Calu3 (cell line): ENCODE results near the gene ZNF556. TPM values are rescaled to one million over a fixed set of nuclear protein-coding genes. Genes with fewer than 3 reads are reported as not detected.

Source experiments
- BruUV-seq: library from RNA; stranded (reverse); fragments of 400-500 nt; replicated peaks from 2 replicates; lab custom pipeline; 2021; lab: Mats Ljungman, UMichigan
- CTCF ChIA-PET: fragments of 300-600 bp; sonication (Branson Sonifier 250); formaldehyde crosslinking; loops from one replicate; lab custom pipeline; 2022; ENCODE audit warnings: antibody characterized with exemption; lab: Charles Lee
- DNase-seq: peaks from one replicate; pipeline ENCODE4 v3.0.0; 2022
- H3K27ac Mint-ChIP-seq: one replicate; pipeline ENCODE4 v1.8.0; 2022; ENCODE audit warnings: mixed read lengths; ENCODE audit not compliant: unreplicated experiment
- H3K27me3 Mint-ChIP-seq: one replicate; pipeline ENCODE4 v1.8.0; 2022; ENCODE audit warnings: mixed read lengths; ENCODE audit not compliant: unreplicated experiment
- H3K36me3 Mint-ChIP-seq: one replicate; pipeline ENCODE4 v1.8.0; 2022; ENCODE audit warnings: mild to moderate bottlenecking, moderate library complexity, mixed read lengths; ENCODE audit not compliant: insufficient read depth, unreplicated experiment
- H3K4me1 Mint-ChIP-seq: one replicate; pipeline ENCODE4 v1.8.0; 2022; ENCODE audit warnings: mild to moderate bottlenecking, low read depth, mixed read lengths; ENCODE audit not compliant: unreplicated experiment
- H3K4me3 Mint-ChIP-seq: one replicate; pipeline ENCODE4 v1.8.0; 2022; ENCODE audit warnings: mild to moderate bottlenecking, low read depth, moderate library complexity, mixed read lengths; ENCODE audit not compliant: unreplicated experiment
- H3K9me3 Mint-ChIP-seq: one replicate; pipeline ENCODE4 v1.8.0; 2022; ENCODE audit warnings: low read depth, mixed read lengths; ENCODE audit not compliant: unreplicated experiment
- CTCF ChIP-seq: fragments of 200-600 bp; IDR thresholded peaks from one replicate; pipeline ENCODE4 v1.8.0; 2022; ENCODE audit warnings: antibody characterized with exemption; ENCODE audit not compliant: unreplicated experiment
- intact Hi-C: fragments of 100-400 bp; cut with micrococcal nuclease; formaldehyde crosslinking; loops from one replicate; pipeline ENCODE4 v1.10.0; 2022; ENCODE audit not compliant: unreplicated experiment
- total RNA-seq: library from RNA; stranded (reverse); gene quantifications from 2 replicates; pipeline ENCODE4 v1.2.3, GENCODE V29; 2022

Gene ZNF556
- total RNA-seq, 1 experiment from 2014 or later: not detected

DNA sequence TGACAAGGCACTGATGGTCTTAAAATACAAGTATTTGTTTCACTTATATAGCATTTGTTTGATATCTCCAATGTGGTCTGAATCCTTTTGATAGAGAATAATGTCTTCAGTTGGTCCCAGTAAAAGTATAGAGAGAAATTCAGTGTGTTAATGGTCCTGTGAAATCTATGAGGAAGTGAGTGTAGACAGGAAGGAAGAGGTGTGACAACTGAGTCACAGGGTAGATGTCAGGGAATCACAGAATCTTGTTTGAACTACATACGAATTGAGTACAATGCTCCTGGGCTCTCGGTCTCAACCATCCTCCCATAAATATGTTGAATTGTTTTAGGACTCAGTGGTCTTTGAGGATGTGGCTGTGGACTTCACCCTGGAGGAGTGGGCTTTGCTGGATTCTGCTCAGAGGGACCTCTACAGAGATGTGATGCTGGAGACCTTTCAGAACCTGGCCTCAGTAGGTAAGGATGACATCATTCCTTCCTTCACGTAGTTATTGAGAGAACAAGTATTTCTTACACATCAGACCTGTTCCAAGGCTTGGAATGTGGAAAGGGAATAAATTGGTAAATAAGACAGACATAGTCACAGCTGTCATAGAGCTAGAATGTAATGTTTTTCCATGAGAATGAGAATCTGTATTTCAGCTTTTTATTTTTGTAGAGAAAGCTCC is 16.7 kb upstream of the ZNF556 start:
- no peak for DNase-seq
- TF ChIP-seq CTCF: no peak
- intact Hi-C loops: no loop called here
- CTCF ChIA-PET: interaction anchor here (0.8 kb wide), 1 partner anchor 9 kb away, joined by 3 read pairs; the partner anchor contains the start of gene ZNF555
- BruUV-seq: no TSS peak
- Mint-ChIP-seq H3K27ac (no peak overlapping the region), H3K36me3 (peaks cover 24% of the 10 kb centered on the region), H3K9me3 (peaks cover 6% of the 10 kb centered on the region), H3K27me3 (no peaks in the 10 kb centered on the region), H3K4me3 (no peak overlapping the region), H3K4me1 (no peaks in the 10 kb centered on the region)

DNA sequence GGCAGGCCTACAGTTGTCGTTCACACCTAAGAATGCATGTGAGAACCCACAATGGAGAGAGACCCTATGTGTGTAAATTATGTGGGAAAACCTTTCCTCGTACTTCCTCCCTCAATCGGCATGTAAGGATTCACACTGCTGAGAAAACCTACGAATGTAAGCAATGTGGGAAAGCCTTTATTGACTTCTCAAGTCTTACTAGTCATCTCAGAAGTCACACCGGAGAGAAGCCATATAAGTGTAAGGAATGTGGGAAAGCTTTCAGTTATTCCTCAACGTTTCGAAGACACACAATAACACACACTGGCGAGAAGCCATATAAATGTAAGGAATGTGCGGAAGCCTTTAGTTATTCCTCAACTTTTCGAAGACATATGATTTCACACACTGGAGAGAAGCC is 14.5 kb upstream of the ZNF556 start:
- H3K4me1 Mint-ChIP-seq: no peaks in the 10 kb centered on the region
- H3K27me3 Mint-ChIP-seq: no peaks in the 10 kb centered on the region
- BruUV-seq: no TSS peak
- TF ChIP-seq CTCF: no peak
- H3K27ac Mint-ChIP-seq: no peak overlapping the region
- peaks cover 9% of the 10 kb centered on the region for H3K9me3 Mint-ChIP-seq
- CTCF ChIA-PET: no interaction called here
- intact Hi-C loops: no loop called here
- H3K4me3 Mint-ChIP-seq: no peak overlapping the region
- DNase-seq: no peak
- peaks cover 24% of the 10 kb centered on the region for H3K36me3 Mint-ChIP-seq

- BruUV-seq: no TSS peak
- CTCF ChIA-PET: no interaction called here
- no peak overlapping the region for H3K4me3 Mint-ChIP-seq
- no peak for TF ChIP-seq CTCF
- peaks cover 9% of the 10 kb centered on the region for H3K9me3 Mint-ChIP-seq
- no peak overlapping the region for H3K27ac Mint-ChIP-seq
- H3K4me1 Mint-ChIP-seq: no peaks in the 10 kb centered on the region
- intact Hi-C loops: no loop called here
- peaks cover 24% of the 10 kb centered on the region for H3K36me3 Mint-ChIP-seq
- DNase-seq: no peak
- no peaks in the 10 kb centered on the region for H3K27me3 Mint-ChIP-seq
Observed at GRCh38 chr19:2853015-2853606, 14.0 kb upstream of the ZNF556 start.

GRCh38 chr19:2854849-2855248 is 12.3 kb upstream of the ZNF556 start:
- BruUV-seq: no TSS peak
- DNase-seq: no peak
- TF ChIP-seq CTCF: no peak
- H3K27ac Mint-ChIP-seq: no peak overlapping the region
- H3K4me3 Mint-ChIP-seq: no peak overlapping the region
- H3K4me1 Mint-ChIP-seq: no peaks in the 10 kb centered on the region
- CTCF ChIA-PET: interaction anchor here (0.6 kb wide), 1 partner anchor 476 kb away, joined by 9 read pairs; no protein-coding TSS in a partner anchor
- H3K9me3 Mint-ChIP-seq: peaks cover 12% of the 10 kb centered on the region
- intact Hi-C loops: no loop called here
- H3K27me3 Mint-ChIP-seq: no peaks in the 10 kb centered on the region
- H3K36me3 Mint-ChIP-seq: peaks cover 24% of the 10 kb centered on the region
